Inferior parietal cortex (tissue), 1 donor: ENCODE measurements around the gene CIAO2B.

Experiments used
- DNase-seq: peaks from one replicate; pipeline ENCODE4 v3.0.0-alpha.2; 2016; ENCODE audit errors: extremely low spot score

Gene CIAO2B

DNA sequence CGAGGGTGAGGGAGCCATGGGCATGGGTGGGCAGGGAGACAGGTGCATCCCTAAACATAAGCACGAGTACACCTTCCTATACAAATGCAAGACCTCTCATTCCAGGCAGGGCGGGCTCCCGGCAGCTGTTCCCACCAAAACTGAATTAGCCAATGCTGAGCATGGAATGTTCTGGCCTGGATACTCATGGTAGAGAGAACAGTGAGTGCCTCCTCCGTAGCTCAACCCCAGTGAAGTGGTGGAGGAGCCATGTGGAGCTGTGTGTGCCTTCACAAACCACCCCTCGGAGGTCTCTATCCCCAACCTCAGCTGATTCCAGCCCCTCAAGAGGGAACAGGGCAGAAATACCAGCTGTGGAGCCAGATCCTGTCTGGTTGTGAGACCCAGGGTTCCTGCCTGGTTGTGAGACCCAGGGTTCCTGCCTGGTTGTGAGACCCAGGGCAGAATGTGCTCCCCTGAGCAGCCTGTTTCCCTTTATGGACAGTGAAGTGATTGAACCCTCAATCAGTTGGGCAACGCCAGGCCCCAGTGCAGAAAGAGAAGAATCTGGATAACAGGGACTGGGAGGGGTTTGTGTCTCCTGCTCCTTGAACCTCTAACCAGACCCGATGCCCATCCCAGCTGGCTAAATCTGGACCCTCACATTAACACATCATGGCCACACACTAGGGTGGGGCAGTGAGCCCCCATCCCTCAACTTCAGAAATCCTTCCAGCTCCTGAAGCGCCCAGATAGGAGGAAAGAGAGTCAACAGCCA is 13.1 kb downstream of the CIAO2B start:
- DNase-seq, result no peak

DNA sequence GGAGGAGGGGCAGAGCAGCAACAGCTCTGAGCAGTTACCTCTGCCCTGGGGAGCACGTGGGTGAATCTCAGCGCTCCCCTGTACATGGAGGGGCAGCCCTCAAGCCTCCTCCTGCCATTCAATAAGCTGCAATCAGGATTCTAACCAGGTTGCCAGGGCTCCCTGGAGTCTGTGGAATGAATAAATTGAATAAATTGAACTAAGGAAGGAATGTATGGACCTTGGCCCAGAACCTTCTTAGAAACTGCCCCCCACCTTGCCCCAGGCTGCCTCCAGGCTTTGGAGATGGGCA is 14.0 kb downstream of the CIAO2B start:
- no peak for DNase-seq

DNA sequence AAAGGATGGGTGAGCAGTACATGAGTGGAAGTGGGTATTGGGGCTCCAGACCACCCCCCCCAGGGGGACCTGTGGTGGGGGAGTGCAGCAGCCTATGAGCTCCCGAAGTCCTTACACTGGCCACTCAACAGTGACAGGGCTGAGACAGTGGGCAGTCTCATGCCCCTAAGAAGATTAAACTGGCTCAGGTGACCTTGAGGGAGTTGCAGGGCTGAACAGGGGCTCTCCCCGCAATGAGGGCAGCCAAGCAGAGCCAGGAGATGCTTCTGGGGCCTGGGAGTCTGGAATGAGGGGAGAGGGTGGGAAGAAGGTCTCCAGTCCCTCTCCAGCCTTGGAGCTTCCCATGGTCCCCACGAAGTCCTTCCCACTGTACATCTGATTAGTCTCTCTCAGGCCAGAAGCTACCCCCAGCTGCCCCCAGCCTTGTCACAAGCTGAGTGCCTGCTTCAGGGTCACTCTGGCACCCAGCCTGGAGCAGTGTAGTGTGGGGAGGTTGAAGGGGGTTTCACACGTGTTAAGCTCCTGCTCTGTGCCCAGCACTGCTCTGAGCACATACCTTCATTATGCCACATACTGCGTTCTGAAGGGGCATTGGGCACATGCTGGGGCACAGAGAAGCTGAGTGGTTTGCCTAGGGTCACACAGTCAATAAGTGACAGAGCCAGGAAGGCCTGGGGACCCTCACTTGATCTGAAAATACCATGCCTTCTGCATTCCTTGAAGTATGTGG is 14.5 kb downstream of the CIAO2B start:
- no peak for DNase-seq

DNA sequence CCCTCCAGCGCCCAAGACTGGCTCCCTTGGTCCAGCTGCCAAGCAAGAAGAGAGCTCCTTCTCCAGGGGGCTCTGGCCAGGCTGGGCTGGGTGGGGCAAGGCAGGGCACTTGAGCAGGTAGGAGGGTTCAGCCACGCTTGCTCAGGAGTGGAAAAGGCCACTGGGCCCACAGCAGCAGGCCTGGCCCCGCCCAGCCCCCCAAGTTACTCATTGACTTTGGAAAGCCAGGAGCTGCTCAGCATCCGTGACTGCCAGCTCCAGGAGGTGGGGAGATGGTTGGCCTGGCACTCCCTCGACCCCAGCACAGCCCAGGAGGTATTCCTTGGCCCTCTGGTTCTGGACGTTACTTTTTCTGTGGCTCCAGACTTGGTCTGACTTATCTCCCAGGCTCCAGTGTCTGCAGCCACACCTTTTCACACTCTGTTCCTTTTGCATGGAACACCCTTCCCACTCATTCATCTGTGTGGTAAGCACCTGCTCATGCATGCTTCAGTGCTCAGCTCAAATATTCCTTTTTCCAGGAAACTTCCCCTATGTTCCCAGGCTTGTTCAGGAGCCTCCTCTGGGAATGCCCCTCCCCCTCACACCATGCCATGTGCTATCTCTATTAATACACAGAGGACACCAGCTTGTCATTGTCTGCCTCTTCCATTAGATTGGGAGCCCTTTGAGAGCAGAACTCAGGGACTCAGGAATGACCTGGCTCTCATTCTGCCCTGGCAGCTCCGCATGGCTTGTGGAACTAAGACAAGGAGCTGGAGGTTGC is 15.2 kb downstream of the CIAO2B start, which contains the start of gene CDH16:
Gene CDH16, minus strand, starts transcription at position 83 of the 766 bp plus-strand sequence. CDS start 820 bp downstream, outside the sequence.
- DNase-seq, result no peak

DNA sequence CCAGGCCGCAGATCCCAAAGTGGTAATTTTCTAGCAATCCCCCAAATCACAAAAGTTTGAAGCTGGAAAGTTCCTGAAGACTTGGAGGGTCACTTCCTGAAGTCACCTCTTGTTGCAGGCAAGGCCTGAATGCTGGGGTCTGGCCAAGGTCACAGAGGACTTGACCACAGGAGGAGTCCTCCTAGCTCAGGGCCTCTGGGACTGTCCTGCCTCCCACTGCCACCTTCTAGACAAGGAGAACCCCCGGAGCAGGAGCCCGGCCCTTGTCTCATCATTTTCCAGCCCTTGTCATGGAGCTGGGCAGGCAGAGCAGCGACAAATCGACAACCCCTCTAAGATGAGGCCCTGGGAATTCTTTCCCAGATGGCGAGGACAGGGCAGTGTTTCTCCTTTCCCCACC is 15.8 kb downstream of the CIAO2B start:
- DNase-seq, result no peak

GRCh38 chr16:66917741-66918140 is 16.5 kb downstream of the CIAO2B start:
- no peak for DNase-seq

DNA sequence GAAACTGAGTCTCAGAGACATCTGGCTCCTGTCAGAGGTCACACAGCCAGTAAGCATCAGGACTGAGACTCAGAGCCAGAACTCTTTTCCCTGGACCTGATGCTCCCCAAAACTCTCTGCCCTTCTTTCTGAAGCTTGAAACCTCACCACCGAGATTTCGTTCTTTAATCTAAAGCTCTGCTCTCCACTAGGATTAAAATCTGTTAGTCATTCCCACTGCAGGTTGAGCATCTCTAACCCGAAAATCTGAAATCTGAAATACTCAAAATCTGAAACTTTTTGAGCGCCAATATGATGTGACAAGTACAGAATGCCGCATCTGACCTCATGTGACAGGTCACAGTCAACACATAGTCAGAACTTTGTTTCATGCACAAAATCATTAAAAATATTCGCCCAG is 17.7 kb downstream of the CIAO2B start:
- no peak for DNase-seq

DNA sequence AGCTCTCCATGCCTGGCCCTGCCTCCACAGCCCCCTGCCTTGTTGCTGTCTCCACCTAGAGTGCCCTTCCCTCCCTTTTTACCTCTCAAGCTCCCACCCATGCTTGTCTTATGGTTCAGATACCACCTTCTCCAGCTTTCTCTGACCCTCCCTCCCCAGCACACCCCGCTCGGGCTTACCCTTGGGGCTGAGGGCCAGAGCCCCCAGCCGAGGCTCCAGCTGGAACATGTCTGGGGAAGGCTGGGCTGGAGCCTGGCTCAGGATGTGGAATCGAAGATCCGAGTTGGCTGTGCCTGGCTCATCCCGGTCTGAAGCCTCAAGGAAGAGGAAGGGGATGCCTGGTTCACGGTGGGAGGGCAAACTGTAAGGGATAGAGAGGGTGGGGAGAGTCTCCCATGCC is 19.2 kb downstream of the CIAO2B start:
- no peak for DNase-seq

DNA sequence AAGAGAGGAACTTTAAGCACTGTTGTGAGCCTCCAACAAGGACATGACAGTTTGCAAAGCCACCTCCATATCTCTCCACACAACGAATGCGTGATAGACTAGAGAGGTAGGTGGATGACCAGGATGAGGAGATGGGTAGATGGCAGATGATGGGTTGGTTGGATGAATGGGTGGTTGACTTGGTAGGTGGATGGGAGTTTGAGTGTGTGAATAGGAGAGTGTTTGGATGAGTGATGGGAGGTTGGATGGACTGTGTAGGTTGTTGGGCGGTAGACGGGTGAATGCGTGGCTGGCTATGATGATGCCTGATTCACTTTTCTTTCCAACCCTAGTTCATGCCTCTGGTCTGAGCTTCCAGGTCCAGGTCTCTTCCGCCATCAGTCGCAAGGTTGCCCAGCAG is 19.7 kb downstream of the CIAO2B start:
- no peak for DNase-seq

DNA sequence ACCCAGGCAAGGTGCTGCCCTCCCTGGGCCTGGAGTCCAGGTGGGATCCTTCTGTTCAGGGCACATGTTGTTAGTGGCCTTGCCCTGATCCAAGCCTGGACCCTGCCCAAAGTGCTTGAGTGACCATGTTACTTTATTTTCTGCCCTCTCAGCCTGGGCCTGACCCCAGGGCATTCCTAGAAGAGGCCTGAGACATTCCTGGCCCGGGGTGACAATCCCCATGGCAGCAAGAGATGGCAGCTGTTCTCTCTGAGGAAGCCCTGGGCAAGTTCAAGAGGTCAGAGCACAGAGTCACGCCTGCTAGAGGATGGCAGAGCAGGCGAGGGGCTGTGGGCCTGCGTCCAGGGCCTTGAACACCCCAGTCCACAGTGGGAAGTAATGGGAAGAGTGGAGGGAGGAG is 20.5 kb downstream of the CIAO2B start:
- DNase-seq, result no peak

GRCh38 chr16:66913081-66913480 is 21.1 kb downstream of the CIAO2B start:
- no peak for DNase-seq

GRCh38 chr16:66911801-66912200 is 22.4 kb downstream of the CIAO2B start:
- no peak for DNase-seq

- DNase-seq, result no peak
These were observed 23.1 kb downstream of the CIAO2B start for GRCh38 chr16:66911112-66911511.

DNA sequence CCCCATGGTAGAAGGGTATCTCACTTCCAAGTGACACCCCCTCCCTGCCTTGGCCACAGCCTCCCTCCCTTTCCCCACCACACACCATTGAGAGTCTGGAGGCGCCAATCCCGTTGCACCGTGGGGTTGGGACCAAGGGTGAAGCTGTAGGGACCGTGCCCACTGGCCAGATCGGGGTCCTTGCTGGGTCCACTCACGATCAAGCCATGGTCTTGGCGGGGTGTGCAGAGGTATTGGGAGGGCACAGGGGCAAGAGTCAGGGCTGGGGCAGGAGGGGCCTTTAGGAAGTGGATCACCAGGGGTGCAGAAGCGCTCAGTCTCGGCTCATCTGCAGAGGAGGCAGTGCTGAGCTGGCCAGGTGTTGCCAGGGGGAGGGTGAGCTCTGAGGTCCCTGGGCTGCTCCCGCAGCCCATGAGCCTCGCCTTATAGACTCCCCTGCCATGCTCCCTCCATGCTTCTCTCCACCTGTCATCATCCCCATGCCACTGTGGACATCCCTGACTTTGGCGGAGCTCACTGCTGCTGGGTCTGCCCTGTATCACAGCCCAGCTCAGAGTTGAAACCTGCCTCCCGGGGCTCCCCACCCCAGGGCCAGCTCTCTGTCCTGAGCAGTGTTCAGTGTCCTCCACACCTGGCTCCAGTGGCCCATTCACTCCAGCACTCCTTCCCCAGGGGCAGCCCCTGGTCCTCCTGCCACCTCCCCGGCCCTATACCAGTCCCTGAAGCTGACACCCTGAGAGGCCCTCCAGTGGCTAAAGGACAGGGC is 23.8 kb downstream of the CIAO2B start:
- no peak for DNase-seq

DNA sequence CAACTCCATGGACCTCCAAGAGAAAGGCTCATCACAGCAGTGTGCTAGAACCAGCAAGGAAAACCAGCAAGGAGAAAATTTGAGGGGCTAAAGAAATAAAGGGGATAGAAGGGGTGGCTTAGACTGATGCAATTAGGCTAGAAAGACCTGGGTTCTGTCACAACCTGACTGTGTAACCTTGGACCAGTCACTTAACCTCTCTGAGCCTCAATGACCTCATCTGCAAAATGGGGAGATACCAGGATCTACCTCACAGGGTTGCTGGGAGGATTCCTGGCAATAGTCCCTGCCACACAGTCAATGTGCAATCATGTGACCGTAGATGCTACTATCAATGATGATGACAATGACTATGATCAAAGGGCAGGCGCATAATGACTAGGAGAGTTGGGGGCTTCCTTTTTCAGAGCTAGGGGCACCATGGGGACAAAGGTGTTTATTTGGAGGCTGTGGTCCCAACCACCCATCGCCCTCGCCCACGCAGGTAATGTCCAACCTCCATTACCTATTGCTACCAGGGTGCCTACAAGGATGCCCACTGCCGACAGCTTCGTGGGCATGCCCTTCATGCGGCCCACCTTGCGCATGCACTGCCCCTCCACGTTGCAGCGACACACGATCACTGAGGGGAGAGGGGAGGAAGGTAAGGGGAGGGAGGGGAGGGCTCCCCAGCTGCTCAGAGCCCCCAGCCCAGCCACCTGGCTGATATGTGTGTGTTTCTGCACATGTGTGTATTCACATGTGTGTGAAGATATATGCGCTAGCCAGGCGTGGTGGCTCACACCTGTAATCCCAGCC is 25.2 kb downstream of the CIAO2B start:
- DNase-seq, result no peak

DNA sequence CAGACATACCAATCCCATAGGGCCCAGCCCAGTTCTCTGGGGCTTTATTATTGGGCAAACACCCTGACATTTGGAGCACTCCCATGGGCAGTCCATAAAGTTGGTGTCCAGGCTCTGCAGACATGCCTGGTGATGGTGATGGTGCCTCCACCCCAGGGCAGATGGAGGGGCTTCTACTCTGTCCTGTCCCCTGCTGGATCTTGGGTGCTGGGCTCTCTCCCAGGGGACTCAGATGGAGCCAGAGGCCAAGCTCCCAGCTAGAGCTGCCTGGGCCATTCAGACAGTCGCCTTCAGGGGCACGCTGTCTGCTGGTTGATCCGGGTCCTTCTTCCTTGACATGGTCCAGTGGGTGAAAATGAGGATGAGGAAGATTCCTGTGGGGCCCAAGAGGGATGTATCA is 26.1 kb downstream of the CIAO2B start:
- no peak for DNase-seq

DNA sequence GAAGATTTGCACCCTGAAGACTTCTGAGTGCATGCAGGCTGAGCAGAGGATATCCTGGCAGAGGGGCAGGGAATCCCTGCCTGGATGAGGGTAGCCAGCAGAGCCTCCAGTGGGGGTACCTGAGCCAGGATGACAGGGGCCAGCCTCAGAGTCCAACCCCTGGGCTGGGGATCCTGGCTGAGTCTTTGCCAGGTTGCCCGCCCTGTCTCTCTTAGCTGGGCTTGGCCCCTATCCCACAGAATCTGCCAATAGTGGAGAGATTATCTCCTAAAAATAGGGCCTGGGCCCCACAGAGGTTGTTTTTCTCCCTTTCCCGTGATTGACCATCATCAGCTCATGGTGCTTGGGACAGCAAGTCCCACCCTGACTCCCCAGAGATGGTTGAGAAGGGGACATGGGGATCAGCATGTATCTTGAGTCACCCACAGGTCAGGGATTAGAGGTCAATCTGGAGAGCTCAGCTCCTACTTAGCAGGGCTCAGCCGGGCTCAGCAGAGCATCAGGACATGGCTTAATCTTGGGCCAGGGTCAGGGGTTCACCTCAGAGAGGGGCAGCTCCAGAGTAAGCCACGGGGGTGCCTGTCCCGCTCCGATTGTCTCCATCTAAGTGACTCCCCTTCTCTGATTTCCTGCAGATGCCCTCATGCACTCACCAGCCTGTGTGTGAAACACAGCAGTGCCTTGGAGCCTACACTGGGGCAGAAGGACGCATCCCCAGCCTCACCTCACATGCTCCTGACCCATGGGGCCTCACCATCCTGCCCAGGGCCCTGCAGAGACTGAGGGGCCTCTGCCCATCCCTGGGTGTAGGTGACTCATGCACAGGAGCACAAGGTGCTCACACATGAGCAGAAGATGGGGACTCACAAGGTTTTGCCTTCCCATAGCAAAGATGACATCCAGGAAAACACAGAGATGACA is 27.0 kb downstream of the CIAO2B start:
- DNase-seq, result no peak

DNA sequence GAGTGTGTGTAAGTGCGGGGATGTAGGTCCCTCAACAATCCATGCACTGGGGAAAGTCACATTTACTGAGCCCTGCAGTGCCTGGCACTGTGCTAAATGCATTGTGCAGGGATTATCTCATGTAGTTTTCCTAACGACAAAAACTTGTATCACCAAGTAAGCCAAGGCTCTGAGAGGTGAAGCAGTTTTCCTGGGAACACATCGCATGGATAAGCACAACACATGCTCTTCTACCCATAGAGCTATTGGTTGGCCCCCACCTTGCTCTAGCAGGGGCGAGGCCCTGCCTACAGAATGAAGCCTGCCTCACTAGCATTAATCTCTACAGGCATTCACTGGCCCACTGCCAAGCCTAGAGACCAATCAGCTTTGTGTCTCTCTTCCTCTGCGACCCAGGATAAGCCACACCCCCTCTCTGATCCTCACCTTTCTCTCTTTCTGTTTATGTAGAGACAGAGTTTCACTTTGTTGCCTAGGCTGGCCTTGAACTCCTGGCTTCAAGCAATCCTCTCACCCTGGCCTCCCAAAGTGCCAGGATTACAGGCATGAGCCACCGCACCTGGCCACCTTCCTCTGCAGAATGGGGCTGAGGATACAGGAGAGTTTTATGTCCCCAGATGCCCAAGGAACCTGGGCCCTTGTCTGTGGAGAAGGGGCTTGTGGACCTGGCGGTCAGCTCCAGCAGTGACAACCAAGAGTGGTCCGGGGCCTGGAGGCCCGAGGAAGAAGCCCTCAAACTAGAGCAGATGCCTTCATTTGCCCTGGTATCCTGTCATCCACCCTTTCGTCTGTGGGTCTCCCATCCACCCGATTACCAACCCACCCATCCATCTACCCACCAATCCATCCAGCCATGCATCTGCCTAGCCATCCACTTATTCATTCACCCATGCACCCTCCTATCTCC is 28.3 kb downstream of the CIAO2B start:
- no peak for DNase-seq
